HG02571 (cell line): Measurements from ENCODE around the gene NAE1.
"Not testable (repeated sequence)": the region's sequence is repeated elsewhere in the genome, so short reads cannot be mapped to it uniquely, and the experiment has no call there.

Experiments
- ATAC-seq: cut with Tn5 transposase; IDR thresholded peaks from one replicate; pipeline ENCODE4 v1.9.1; 2021; ENCODE audit warnings: mild to moderate bottlenecking, moderate library complexity; ENCODE audit not compliant: unreplicated experiment

Gene NAE1

GRCh38 chr16:66830422-66831404, at the start of gene NAE1:
Gene NAE1, minus strand, starts transcription at chr16:66830976. Its CDS starts 77 bp downstream, at chr16:66830899.
- ATAC-seq, result peak; percentile 87

DNA sequence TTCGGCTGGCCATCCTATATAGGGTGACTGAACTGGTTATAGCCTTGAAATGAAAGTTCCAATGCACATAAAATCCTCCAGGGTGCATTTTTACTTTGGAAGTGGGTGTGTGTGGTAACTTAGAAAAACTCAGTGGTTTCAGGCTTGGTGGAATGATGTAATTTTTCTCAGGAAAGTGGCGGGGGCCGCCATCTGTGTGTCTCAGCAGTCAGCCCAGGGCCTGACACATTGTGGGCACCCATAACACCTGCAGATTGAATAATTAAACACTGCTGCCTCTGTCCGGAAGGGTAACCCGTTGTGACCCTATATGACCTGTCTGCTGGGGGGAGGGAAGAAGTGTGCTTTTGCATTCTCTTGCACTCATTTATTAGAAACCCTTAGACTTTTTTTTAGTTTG, 47.3 kb upstream of the NAE1 start:
- no peak for ATAC-seq

DNA sequence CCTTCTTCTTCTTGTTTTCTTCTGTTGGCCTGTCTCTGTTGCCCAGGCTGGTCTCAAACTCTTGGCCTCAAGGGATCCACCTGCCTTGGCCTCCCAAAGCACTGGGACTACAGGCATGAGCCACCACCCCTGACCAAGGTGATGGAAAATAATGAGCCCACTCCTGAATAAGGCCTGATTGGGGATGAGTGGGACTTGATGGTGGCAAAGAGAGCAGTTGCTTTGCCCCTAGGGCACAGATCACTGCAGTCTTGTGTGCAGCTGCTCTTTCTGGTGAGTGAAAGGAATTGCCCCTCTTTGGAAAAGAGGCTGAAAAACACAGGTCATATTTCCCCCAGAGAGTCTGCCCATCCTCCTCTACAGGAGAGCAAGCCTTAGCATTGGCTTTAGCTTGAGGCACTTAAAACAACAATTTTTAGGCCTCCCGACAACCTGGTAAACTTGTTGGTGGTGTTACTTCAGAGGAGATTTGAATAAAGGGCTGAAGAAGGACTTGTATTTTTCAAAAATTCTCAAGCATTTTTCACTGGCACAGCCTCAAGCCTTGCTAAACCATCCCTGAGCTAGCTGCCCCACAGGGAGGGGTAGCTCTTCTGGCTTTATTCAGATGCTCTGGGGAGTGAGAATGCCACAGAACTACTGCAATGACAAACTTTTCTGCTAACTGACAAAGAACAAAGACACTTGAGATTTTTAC, 43.5 kb upstream of the NAE1 start:
- ATAC-seq, result no peak

DNA sequence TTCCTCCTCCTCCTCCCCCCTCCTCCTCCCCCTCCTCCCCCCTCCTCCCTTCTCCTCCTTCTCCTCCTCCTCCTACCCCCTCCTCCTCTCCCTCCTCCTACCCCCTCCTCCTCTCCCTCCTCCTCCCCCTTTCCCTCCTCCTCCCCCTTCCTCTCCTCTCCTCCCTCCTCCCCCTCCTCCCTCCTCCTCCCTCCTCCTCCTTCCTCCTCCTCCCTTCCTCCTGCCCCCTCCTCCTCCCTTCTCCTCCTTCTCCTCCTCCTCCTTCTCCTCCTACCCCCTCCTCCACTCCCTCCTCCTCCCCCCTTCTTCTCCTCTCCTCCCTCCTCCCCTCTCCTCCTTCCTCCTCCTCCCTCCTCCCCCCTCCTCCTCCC, 42.9 kb upstream of the NAE1 start:
- no peak for ATAC-seq

- peak; percentile 69 for ATAC-seq
These were observed 42.3 kb upstream of the NAE1 start for GRCh38 chr16:66872943-66873684.

DNA sequence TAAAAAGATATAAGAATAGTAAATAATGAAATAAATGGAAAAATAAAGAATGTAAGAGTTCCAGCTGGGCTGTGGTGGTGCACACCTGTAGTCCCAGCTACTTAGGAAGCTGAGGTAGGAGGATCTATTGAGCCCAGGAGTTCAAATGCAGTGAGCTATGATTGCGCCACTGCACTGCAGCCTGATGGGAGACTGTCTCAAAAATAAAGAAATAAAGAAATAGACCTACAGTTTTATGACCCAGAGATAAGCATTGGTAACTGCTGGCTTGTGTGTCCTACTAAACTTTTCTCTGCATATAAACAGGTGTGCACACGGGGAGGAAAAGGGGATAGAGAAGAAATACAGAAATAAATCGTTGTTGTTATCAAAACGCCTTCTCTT, 41.8 kb upstream of the NAE1 start:
- no peak for ATAC-seq

GRCh38 chr16:66871840-66872239, 41.1 kb upstream of the NAE1 start:
- ATAC-seq, result no peak

DNA sequence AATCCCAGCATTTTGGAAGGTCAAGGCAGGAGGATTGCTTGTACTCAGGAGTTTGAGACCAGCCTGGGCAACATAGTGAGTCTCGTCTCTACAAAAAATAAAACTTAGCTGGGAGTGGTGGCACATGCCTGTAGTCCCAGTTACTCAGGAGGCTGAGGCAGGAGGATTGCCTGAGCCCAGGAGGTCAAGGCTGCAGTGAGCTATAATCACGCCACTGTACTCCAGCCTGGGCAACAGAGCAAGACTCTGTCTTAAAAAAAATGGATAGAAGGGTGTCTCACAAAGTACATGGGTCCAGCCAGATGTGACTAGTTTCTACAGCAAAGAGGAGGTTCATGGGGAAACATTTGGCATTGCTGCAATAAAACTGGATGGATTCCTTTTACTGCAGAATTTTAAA, 40.6 kb upstream of the NAE1 start:
- not testable (repeated sequence) for ATAC-seq

GRCh38 chr16:66869424-66869823, 38.6 kb upstream of the NAE1 start:
- ATAC-seq, result no peak

GRCh38 chr16:66863707-66864106, 32.9 kb upstream of the NAE1 start:
- ATAC-seq, result no peak

- no peak for ATAC-seq
These were observed 31.3 kb upstream of the NAE1 start for GRCh38 chr16:66862023-66862520.

DNA sequence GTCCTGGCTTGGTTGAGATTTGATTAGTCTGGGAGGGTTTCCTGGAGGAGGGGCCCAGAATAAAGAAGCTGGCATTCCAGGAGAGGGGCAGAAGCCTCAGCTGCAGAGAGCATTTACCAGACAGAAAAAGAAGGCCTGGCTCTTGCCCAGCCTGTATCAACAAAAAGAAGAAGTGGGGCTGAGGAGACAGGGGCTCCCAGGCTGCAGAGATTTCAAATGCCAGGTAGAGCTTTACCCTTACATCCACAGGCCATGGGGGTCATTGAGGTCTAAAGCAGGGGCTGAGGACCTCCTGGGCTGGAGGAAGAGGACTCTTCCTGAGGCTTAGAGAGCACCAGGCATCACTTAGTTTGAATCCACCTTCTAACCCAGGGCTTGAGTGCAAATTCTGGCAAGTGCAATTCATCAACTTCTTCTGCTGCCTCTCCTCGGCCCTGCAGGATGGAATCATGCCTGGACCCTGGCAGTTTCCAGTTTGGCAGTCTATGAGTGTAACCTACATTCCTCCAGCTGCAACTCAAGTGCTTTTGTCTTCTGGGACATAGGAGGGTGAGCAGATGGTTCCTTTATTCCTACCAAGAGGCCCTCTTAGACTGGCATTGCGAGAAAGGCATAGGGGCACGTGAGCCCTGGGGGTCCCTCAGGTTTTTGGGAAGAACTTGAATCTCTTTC, 28.8 kb upstream of the NAE1 start:
- ATAC-seq, result peak; percentile 12

DNA sequence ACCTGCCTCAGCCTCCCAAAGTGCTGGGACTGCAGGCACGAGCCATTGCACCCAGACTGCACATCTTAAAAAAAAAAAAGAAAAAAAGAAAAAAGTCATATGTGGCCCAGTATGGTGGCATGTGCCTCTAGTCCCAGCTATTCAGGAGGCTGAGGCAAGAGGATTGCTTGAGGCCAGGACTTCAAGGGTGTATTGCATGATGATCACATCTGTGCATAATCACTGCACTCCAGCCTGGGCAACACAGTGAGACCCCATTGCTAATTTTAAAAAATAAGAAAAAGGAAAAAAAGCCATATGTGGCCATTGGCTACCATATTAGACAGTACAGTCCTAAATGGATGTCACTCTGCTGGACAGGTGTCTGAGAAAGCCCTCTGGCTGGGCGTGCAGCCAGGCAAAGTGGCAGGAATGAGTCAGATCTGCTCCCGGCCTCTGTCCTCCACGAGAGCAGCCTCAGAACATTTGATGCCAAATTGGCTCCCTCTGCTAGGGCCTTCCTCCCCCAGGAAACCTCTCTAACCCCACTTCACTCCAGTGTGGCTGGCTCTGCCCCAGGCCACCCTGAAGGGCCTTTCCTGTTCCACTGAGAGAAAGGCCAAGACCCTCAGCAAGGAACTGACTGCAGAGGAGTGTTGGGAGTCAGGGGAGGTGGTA, 28.1 kb upstream of the NAE1 start:
- peak; percentile 59 for ATAC-seq

GRCh38 chr16:66857437-66857836, 26.7 kb upstream of the NAE1 start:
- no peak for ATAC-seq

GRCh38 chr16:66856801-66857200, 26.0 kb upstream of the NAE1 start:
- ATAC-seq, result no peak

- ATAC-seq, result no peak
These were observed 25.5 kb upstream of the NAE1 start for GRCh38 chr16:66856184-66856730.

DNA sequence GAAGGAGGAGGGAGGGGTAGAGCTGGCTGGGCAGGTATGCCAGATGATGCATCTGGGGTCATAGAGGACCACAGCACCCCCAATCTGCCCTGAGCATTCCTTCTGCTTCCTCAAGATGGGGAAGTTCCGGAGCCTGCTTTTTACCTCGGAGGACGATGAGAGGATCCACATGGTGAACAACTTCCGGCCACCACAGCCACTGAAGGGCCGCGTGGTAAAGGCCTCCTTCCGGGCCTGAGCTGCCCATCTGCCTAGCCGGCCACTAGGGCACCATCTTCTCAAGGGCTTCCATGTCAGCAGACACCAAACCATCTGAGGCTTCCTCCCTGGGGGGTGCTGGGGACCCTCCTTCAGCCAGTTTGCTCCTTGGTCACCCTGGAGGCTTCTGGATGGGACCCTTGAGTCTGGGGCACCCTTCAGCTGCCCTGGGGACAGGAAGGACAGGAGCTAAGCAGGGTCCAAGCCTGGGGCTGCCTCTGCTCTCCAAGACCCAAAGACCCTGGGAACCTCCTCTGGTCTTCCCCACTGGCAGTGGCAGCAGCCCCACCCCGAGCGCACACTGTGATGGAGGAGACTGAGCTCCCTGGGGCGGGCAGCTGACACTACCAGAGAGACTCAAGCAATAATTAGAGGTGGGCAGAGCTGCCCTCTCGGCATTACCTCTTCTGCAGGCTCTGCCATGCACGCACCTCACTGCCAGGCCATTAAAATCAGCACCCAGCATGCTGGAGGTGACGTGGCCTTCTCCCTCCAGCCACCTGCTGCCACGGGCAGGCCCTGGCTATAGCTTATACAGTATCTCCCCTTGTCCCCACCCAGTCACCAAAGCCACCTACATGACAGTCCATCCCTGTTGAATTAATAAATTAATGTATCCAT, 22.7 kb upstream of the NAE1 start:
- ATAC-seq, result no peak

DNA sequence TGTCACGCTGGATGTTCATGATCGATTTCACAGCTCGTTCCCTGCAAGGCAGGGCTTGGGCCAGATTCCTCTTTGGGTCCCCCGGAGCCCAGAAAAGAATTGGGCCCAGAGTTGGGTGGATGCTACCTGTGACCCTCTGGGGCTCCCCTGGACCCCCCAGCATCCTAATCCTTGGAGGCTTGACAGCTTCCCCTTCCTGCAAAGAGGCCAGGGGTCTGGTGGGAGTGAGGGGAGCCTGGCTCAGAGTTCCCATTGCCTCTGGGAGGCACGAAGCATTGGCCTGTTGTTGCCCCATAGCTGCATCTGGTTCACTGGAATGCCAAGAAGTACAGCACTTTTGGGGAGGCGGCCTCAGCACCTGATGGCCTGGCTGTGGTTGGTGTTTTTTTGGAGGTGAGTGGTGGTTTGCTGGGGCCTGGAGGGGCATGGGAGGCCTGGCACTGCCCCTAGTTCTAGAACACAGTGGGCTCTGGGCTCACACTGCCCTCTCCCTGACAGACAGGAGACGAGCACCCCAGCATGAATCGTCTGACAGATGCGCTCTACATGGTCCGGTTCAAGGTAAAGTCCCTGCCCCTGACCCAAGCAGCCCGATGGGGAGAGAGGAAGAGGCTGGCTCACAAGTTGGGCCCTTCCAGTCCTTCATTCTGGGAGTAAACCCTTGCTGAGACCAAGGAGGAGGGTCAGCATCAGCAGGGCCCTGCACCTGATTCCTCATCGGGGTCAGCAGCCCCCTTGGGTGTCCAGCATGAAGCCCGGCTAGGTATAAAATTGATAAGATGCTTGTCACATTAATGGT, 20.6 kb upstream of the NAE1 start:
- no peak for ATAC-seq
